HG03064 (cell line): Measurements from ENCODE around the gene NUDT12.

Experiments used
- ATAC-seq: cut with Tn5 transposase; IDR thresholded peaks from one replicate; pipeline ENCODE4 v1.9.1; 2021; ENCODE audit warnings: low read depth; ENCODE audit not compliant: unreplicated experiment

Gene NUDT12

GRCh38 chr5:103541569-103541968 lies 21.0 kb downstream of the NUDT12 start:
- ATAC-seq = no peak

- ATAC-seq = no peak
Measured at GRCh38 chr5:103541114-103541513, 21.5 kb downstream of the NUDT12 start.

- ATAC-seq = no peak
Measured at GRCh38 chr5:103539376-103540330, 22.9 kb downstream of the NUDT12 start.

- no peak for ATAC-seq
Measured at GRCh38 chr5:103532086-103532734, 30.4 kb downstream of the NUDT12 start.

DNA sequence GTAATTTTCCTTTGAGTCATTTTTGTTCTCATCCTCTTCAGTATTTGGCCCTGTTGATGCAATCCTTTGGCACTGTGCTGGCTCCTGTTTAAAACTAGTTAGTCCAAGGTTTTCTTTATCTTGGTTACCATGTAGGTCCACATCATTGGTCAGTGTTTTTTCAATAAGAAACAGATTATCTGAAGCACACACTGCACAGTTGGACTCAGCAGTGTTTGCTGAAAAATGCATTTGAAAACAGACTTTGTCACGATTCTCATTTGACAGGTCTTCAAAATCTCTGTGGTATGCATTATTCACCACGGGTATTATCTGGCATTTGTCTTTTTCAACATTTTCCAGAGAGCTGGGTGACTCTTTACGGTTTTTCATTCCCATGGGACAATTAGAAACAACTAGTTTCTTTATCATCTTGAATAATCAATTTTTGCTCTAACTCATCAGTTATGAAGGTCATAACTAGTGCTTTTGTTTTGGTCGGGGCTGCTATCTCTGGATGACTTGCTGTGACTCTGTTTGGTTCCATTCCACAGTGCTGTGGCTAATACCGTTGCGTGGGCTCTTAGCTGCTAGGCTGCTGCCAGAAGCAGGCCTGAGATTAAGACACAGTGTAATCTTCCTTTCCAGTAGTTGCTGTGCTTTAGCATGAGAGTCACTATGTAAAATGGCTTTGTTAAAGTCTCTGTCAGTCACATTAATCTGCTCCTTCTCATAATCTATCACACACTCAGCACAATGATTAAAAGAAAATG lies 36.2 kb downstream of the NUDT12 start:
- no peak for ATAC-seq

DNA sequence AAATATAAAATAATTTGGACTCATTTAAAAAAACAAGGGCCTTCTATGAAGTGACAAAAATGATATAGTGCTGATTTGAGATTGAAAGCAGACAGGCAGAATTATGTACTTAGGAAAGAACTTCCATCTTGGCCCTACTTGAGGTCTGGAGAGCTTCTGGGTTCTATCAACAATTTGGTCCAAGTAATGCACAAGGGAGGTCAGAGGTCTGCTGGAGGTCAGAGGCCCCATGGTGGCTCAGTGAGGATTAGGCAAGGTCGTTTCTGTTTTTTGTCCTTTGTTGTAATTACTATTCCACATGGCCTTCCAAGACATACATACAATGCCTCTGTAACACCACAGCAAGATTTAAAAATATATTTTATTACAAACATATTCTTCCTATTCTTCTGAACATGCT lies 37.2 kb downstream of the NUDT12 start:
- ATAC-seq = no peak

DNA sequence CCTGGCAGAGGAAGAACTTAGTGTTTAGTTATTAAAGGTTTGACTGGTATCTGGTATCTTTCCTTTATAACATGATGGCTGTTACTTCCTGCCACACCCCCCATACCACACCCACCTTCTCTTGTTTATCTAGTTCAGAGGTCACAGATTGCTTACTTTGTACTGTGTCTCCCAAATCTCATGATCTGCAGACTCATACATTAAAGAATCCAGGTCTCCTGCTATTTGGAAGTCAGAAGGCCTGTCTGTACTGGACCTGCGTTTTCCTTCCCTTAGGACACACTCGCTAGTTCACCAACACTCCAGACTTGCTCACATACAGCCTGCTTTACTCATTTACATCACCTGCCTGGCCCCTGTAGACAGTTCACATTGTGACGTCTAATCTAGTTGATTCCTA lies 39.3 kb downstream of the NUDT12 start:
- ATAC-seq = no peak

DNA sequence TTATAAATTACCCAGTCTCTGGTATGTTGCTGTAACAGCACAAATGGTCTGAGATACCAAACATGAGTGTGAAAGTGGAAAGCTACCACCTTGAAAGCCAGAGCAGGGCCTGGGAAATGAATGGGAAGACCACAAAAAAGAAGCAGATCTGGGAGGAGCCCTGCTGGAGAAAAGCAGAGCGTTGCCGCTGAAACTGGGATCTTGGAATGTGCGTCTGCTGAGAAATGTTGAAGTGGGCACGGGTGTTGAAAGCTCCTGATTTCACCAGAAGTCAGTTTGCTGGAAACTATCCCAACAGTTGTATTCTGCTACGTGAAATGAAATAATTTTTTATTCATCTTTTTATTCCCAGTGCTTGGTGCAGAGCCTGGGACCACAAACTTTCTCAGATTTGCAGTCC lies 40.0 kb downstream of the NUDT12 start:
- no peak for ATAC-seq

- no peak for ATAC-seq
Measured at GRCh38 chr5:103519550-103519949, 43.0 kb downstream of the NUDT12 start.

- ATAC-seq = no peak
Measured at GRCh38 chr5:103514371-103514770, 48.2 kb downstream of the NUDT12 start.

- ATAC-seq = no peak
Measured at GRCh38 chr5:103513701-103514100, 48.9 kb downstream of the NUDT12 start.

- ATAC-seq = no peak
Measured at GRCh38 chr5:103512500-103512899, 50.1 kb downstream of the NUDT12 start.

DNA sequence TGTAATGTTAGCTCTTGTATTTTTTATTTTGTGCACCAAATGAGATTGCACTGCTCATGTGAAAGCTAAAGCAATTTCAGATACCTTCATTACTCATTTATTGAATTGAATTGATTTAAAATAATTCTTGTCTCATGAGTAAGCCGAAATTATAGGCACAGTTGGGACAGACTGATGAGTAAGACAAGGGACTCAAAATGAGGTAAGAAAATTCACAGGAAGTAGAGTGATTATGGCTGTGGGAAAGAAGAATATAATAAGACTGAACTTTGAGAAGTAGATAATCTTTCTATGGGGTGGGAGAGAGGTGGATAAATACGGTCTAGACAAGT lies 51.1 kb downstream of the NUDT12 start:
- ATAC-seq = no peak

GRCh38 chr5:103510851-103511553 lies 51.6 kb downstream of the NUDT12 start:
- ATAC-seq = no peak

- no peak for ATAC-seq
Measured at GRCh38 chr5:103505581-103506305, 56.8 kb downstream of the NUDT12 start.

- no peak for ATAC-seq
Measured at GRCh38 chr5:103503066-103503465, 59.5 kb downstream of the NUDT12 start.

DNA sequence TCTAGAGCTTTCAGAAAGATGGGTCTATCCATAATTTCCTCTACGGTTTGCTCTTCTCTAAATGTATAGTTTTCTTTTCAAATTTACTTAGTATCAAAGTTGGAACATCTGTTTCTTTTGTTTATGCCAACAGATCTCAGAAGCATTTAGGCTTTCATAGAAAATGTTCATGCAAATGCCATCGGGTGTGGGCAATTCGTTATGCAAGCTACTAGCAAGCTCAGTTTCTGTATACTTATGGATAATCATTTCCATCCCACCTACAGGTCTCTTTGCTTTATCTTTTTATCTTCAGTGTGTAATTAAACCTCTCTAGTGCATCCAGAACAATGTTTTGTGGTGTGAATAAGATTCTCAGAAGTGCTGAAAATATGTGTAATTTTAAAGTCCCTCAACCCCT lies 59.9 kb downstream of the NUDT12 start:
- ATAC-seq = no peak
